K562 (cell line): ENCODE results near the gene SPRR2D. TPM values are rescaled to one million over a fixed set of nuclear protein-coding genes. Genes with fewer than 3 reads are reported as not detected.
A peak's percentile ranks its signal among the peaks of the same experiment; 100 is the strongest.

ENCODE experiments used
- BRCA1 ChIP-seq, 2 experiments: fragments of 450-650 bp in 1 of 2; sonication (generic) in 1 of 2; formaldehyde crosslinking in 1 of 2; IDR thresholded peaks; 2 replicates each; pipeline versions ENCODE4 v1.5.0 to v1.6.1; 2017 to 2020; ENCODE audit warnings: mild to moderate bottlenecking in 1 of 2, missing genetic modification reagents in 1 of 2
- COPS2 ChIP-seq: fragments of 450-650 bp; conservative IDR thresholded peaks from 2 replicates; pipeline ENCODE4 v1.6.1; 2016; ENCODE audit warnings: mild to moderate bottlenecking, moderate library complexity
- CREM ChIP-seq: IDR thresholded peaks from 2 replicates; pipeline ENCODE4 v1.6.1; 2014; ENCODE audit warnings: antibody characterized with exemption, low read depth
- E2F8 ChIP-seq: fragments of 450-650 bp; IDR thresholded peaks from 2 replicates; pipeline ENCODE4 v1.7.1; 2018; ENCODE audit warnings: mild to moderate bottlenecking, low read depth; ENCODE audit not compliant: partially characterized antibody
- ESRRB ChIP-seq: fragments of 250-450 bp; sonication (Bioruptor Pico); IDR thresholded peaks from 2 replicates; pipeline ENCODE4 v1.5.0; 2020; ENCODE audit warnings: mild to moderate bottlenecking, moderate library complexity, borderline replicate concordance
- ETS2 ChIP-seq: IDR thresholded peaks from 2 replicates; pipeline ENCODE4 v1.6.1; 2016; ENCODE audit warnings: borderline replicate concordance, missing genetic modification characterization, mild to moderate bottlenecking, moderate library complexity, missing compliant biosample characterization; ENCODE audit not compliant: poor library complexity, severe bottlenecking
- HMG20B ChIP-seq: fragments of 250-450 bp; sonication (Bioruptor Pico); IDR thresholded peaks from 2 replicates; pipeline ENCODE4 v1.5.0; 2021; ENCODE audit warnings: mild to moderate bottlenecking
- ILF3 ChIP-seq: fragments of 450-650 bp; IDR thresholded peaks from 2 replicates; pipeline ENCODE4 v1.6.1; 2018; ENCODE audit warnings: antibody characterized with exemption, mild to moderate bottlenecking, moderate library complexity, borderline replicate concordance
- JUND ChIP-seq, 2 experiments: IDR thresholded peaks; 2 replicates in 1 of 2; 3 replicates in 1 of 2; pipeline ENCODE4 v1.6.1; 2011; ENCODE audit warnings: borderline replicate concordance in 2 of 2, low read depth in 2 of 2, low read length in 2 of 2, improper control_type of control experiment in 1 of 2, missing biosample characterization in 1 of 2, missing genetic modification characterization in 1 of 2, missing genetic modification reagents in 1 of 2
- MECOM ChIP-seq: fragments of 250-450 bp; sonication (Bioruptor Pico); IDR thresholded peaks from 2 replicates; pipeline ENCODE4 v1.8.0; 2022; ENCODE audit warnings: inconsistent platforms
- SFPQ ChIP-seq: fragments of 200-400 bp; formaldehyde crosslinking; IDR thresholded peaks from 2 replicates; pipeline ENCODE4 v1.6.1; 2017; ENCODE audit warnings: mild to moderate bottlenecking, low read depth, low read length, moderate library complexity
- SMAD4 ChIP-seq: fragments of 250-450 bp; sonication (Bioruptor Pico); conservative IDR thresholded peaks from 2 replicates; pipeline ENCODE4 v1.8.0; 2021; ENCODE audit warnings: inconsistent platforms, mild to moderate bottlenecking, moderate library complexity
- ZBTB49 ChIP-seq: sonication (generic); formaldehyde crosslinking; IDR thresholded peaks from 2 replicates; pipeline ENCODE4 v1.8.0; 2022; ENCODE audit warnings: missing genetic modification reagents, mild to moderate bottlenecking, borderline replicate concordance
- ZFP91 ChIP-seq: sonication (generic); formaldehyde crosslinking; IDR thresholded peaks from 2 replicates; pipeline ENCODE4 v1.8.0; 2022; ENCODE audit warnings: mild to moderate bottlenecking, missing genetic modification reagents
- ZNF143 ChIP-seq: sonication (generic); formaldehyde crosslinking; IDR thresholded peaks from 2 replicates; pipeline ENCODE4 v1.9.0; 2022; ENCODE audit warnings: mild to moderate bottlenecking, missing genetic modification reagents
- ZNF431 ChIP-seq: sonication (generic); formaldehyde crosslinking; IDR thresholded peaks from 2 replicates; pipeline ENCODE4 v1.8.0; 2022; ENCODE audit warnings: mild to moderate bottlenecking, missing genetic modification reagents
- ZNF766 ChIP-seq: fragments of 200-800 bp; sonication (Bioruptor generic); conservative IDR thresholded peaks from 2 replicates; pipeline ENCODE4 v1.6.1; 2016; ENCODE audit warnings: missing genetic modification characterization, missing compliant biosample characterization
- polyA plus RNA-seq, 8 experiments: library from polyadenylated mRNA; depleted of rRNA in 4 of 8; stranded (reverse) in 5 of 8; unstranded in 3 of 8; fragments of >200 nt; fragmentation: Nextera tagmentation in 2 of 8; fragmentation: Illumina TruSeq in 1 of 8; extraction: Ambion mirVana in 2 of 8; extraction: Trizol in 1 of 8; gene quantifications; 2 replicates each; pipeline versions ENCODE4 v1.2.1 to v1.2.3, GENCODE V29; 2011 to 2014; ENCODE audit warnings: inconsistent platforms in 1 of 8, missing spikeins in 1 of 8
- total RNA-seq, 7 experiments: library from RNA; depleted of rRNA in 6 of 7; stranded (reverse); fragments of >200 nt in 6 of 7; fragmentation: Illumina TruSeq in 2 of 7; extraction: Trizol in 2 of 7; gene quantifications; 2 replicates each; pipeline versions ENCODE4 v1.2.1 to v1.2.3, GENCODE V29; 2011 to 2021; ENCODE audit warnings: low replicate concordance in 1 of 7

The SPRR2D gene
- total and polyA plus RNA-seq, 9 of the 15 experiments (the other 6 are each of a cell fraction or from before 2014, with no cell fraction given), result 0.91 to 5.1 (median 3.2) TPM; not detected in 1

GRCh38 chr1:153023109-153023508 lies 17.8 kb downstream of the SPRR2D start (continued):
- TF ChIP-seq ZFP91 (CRISPR knock-in tag) (no peak), SMAD4 (CRISPR knock-in tag) (peak; percentile 37; the same call in 1 of the 2 replicates), ZBTB49 (CRISPR knock-in tag) (no peak), ILF3 (no peak), ETS2 (no peak), CREM (peak; percentile 29; the same call in 1 of the 2 replicates), HMG20B (CRISPR knock-in tag) (no peak), COPS2 (no peak), MECOM (CRISPR knock-in tag) (no peak), SFPQ (no peak), ESRRB (CRISPR knock-in tag) (no peak), BRCA1 (IDR thresholded peaks at IDR 0.05) (no peak), BRCA1 (CRISPR knock-in tag; IDR thresholded peaks at IDR 0.05) (no peak), ZNF431 (CRISPR knock-in tag) (no peak), JUND (IDR thresholded peaks at IDR 0.05; ENCODE audit: borderline replicate concordance, low read depth, low read length) (no peak), JUND (tag; IDR thresholded peaks at IDR 0.05; ENCODE audit: borderline replicate concordance, low read depth, low read length) (no peak), ZNF143 (no peak), E2F8 (no peak), ZNF766 (no peak)
